HFF-Myc (cell line): Measurements from ENCODE around the gene OSR1.
"Not testable (repeated sequence)": the region's sequence is repeated elsewhere in the genome, so short reads cannot be mapped to it uniquely, and the experiment has no call there.

Source experiments
- DNase-seq: peaks from one replicate; pipeline ENCODE4 v3.0.0-alpha.2; 2011; ENCODE audit warnings: low read depth; ENCODE audit errors: extremely low read depth
- H3K4me3 ChIP-seq: replicated peaks from 2 replicates; pipeline ENCODE4 v1.5.1; 2011; ENCODE audit warnings: low read depth, mild to moderate bottlenecking, control low read depth, low read length
- CTCF ChIP-seq: IDR thresholded peaks from 2 replicates; pipeline ENCODE4 v1.5.1; 2012; ENCODE audit warnings: mild to moderate bottlenecking, low read depth, low read length, control low read depth; ENCODE audit errors: missing control alignments

Gene OSR1

GRCh38 chr2:19320813-19321212 lies 37.6 kb downstream of the OSR1 start:
- no peak for TF ChIP-seq CTCF
- DNase-seq = no peak
- H3K4me3 ChIP-seq = no peak overlapping the region

- DNase-seq = no peak
- no peak overlapping the region for H3K4me3 ChIP-seq
- no peak for TF ChIP-seq CTCF
These were observed 38.7 kb downstream of the OSR1 start for GRCh38 chr2:19319698-19320097.

GRCh38 chr2:19319064-19319463 lies 39.4 kb downstream of the OSR1 start:
- H3K4me3 ChIP-seq = no peak overlapping the region
- TF ChIP-seq CTCF = no peak
- no peak for DNase-seq

DNA sequence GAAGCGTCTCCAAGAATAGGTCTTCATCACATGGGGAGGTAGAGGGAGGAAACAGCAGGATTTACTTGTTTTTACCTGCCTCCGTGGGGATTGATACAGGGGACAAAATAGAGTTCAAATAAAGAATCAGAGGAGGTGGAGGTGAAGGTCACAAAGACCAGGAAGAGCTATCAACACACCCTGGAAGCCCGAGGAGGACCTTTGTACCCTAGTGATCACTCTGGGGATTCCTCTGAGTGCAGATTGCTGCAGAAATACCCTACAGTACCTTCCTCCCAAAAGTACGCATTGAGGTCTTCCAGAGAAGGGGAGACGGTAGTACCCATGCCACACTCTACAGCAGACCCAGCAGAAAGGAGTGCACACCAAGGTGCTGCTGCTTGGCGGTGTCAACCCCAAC lies 44.9 kb downstream of the OSR1 start:
- no peak for DNase-seq

GRCh38 chr2:19312949-19313348 lies 45.5 kb downstream of the OSR1 start:
- peak; percentile 22 for DNase-seq
- H3K4me3 ChIP-seq = no peak overlapping the region
- peak; percentile 50 for TF ChIP-seq CTCF

More for the DNA sequence above, 44.9 kb downstream of the OSR1 start:
- H3K4me3 ChIP-seq = no peak overlapping the region
- TF ChIP-seq CTCF = no peak

DNA sequence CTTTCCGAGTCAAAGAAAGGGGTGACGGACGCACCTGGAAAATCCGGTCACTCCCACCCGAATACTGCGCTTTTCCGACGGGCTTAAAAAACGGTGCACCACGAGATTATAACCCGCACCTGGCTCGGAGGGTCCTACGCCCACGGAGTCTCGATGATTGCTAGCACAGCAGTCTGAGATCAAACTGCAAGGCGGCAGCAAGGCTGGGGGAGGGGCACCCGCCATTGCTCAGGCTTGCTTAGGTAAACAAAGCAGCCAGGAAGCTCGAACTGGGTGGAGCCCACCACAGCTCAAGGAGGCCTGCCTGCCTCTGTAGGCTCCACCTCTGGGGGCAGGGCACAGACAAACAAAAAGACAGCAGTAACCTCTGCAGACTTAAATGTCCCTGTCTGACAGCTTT lies 52.4 kb downstream of the OSR1 start:
- DNase-seq, H3K4me3 ChIP-seq: not testable (repeated sequence)

GRCh38 chr2:19305400-19306055 lies 52.9 kb downstream of the OSR1 start:
- H3K4me3 ChIP-seq, DNase-seq: not testable (repeated sequence)

GRCh38 chr2:19301706-19302105 lies 56.7 kb downstream of the OSR1 start:
- no peak for DNase-seq
- TF ChIP-seq CTCF = no peak
- no peak overlapping the region for H3K4me3 ChIP-seq
